Measurements from ENCODE around the gene H2BK1.

H2BK1 gene

GRCh38 chr7:151245360-151246101, 35.2 kb upstream of the H2BK1 start:
- DNase-seq (ENCODE audit: low read depth), result no peak

DNA sequence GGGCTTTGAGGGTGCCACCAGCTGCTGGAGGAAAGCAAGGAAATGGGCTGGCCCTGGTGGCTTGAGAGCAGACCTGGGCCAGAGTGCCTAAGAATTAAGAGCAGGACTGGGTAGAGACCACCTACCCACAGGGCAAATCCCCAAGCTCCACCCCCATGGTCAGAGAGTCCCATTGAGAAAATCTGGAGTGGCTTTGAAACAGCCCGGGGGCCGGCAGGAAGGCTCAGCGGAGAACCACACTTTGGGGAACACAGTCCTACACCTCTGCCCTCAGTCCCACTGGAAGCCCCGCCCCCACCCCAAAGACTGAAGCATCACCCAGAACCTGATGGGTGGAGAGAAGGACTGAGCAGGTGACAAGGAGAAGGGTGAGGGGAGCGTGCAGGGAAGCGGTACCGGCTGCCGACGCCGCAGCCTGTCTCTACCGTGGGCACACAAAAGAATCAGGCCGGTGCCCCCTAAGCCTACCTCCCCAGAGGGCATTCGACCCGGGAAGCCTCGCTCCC, 34.6 kb upstream of the H2BK1 start:
- DNase-seq (ENCODE audit: low read depth), result no peak

GRCh38 chr7:151244196-151244840, 34.0 kb upstream of the H2BK1 start:
- peak; percentile 54 for DNase-seq (ENCODE audit: low read depth)

DNA sequence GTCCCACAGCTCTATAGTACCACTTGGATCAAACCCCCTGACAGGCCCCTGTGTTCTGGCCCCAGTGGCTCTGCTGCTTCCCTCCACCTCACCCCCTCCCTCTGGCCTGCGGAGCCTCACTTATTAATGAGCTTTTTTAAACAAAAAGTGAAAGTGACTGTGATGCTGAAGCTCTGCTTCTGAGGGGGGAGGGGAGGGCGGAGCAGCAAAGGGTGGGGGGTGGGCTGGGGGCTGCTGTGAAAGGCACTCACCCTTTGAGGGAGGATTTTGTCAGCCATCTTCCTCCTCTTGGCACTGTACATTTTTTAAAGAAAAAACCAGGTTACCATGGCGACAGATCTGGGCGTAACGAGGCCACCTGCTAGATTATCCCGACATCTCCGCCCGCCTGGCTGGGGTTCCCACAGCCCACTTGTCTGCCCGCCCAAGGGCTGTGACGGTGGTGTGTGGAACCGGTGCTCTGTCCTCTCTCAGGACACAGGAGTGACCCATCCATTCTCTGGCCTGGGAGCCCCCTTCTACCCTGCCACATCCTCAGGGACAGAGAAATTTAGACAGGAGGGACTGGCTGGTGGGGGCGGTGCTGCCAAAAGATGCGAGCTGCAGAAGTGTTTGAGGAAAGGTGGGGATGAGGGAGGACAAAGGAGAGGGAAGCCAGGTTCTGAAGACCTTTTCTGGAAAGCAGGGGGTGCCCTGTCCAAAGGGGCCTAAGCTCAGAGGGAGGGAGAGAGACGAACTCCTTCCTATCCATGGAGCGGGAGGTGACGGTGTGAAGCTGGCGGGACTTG, 33.3 kb upstream of the H2BK1 start:
- no peak for DNase-seq (ENCODE audit: low read depth)

DNA sequence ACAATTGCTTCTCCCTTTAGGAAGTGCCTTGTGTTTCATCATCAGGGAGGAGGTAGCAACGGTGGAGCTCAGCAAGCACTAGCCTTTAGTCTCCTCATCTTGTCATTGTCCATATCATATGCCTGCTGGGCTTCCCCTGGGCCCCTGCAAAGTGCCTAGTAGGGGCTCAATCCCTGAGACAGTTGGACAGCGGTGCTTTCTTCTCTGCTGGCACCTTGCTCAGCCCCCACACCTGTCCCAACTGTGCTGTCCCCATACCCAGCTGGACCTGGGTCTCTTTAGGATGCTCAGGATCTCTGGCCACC, 32.7 kb upstream of the H2BK1 start:
- no peak for DNase-seq (ENCODE audit: low read depth)

DNA sequence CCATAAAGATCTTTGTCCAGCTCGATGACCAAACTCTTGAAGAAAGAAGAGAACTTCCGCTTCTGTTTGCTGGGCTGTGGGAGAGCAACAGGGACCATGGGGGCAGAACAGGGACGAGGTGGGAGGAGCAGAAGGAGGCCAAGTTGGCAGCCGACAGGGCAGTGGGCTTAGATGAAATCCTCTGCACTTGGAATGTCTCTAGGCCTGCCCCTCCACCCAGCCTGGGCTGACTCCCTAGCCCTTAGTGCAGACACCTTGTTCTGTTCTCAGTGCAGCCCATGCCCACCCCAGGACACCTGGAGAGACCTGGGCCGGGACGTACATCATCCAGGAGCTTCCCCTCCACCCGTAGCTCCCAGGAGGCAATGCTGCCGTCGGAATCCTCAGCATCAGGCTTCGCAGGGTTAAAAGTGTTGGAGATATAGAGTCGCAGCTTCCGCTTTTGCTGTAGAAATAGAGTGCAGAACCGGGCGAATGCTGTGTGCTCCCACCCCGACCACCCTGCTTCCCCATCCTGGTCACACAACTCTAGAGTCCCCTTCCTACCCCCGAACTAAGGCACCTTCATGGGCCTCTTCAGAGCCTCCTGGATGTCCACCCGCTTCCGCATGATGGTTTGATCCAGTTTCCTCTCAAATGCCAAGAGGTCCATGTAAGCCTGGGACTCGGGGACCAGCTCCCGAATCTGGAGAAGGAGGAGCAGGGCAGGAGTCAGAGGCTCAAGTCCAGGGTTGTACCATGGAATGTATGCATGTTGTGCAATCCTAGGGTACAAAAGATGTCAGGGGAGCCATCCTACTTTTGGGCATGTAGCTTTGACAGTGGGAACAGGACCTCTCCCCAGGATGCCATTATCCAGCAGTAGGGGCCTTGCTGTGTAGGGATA, 32.1 kb upstream of the H2BK1 start:
- DNase-seq (ENCODE audit: low read depth), result no peak

DNA sequence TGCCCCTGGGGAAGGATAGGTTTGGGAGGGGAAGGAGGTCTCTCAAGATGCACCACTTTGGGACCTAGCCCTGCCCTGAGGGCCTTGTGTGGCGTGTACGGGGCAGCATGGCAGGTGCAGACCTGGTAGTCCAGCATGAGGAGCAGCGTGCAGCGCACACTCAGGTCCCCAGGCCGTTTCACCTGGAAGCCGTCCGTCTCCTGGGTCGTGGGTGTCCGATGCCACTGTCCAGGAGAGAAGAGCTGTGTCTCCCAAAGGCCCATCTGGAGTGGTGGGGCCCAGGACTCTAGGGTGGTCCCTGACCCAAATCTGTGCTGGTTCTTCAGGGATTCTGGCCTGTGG, 31.4 kb upstream of the H2BK1 start:
- DNase-seq (ENCODE audit: low read depth), result no peak

DNA sequence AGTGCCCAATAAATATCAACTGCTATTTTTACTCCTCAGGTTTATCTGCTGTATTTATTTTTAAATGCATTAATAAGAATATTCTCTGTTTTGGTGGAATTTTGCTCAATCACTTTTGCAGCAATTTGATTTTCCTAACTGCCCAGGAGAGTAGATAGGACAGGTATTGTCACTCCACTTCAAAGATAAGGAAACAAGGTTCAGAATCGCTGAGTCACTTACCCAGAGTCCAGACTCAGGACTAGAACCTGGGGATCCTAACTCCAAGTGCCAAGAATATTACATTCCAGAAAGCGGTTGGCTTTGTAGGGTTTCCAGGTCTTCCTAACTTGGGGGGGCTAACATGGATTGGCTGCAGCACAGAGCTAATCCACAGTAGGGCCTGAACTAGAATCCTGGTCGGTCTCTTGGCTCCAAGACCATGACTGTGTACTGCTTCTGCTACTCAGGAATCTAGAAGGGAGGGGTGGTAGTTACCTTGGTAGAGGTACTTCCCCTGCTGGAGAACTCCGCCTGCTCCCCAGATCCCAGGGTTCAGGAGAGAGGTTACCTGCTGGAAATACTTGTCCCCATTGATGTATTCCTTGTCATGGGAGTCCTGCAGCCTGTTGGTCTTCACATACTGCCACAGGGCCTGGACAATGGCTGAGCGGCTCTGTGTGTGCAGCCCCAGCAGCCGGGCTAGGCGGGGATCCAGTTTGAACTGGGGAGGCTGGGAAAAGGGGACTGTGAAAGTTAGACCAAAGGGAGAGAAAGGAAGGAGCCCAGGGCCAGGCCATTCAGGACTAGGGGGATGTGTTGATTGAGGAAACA, 30.9 kb upstream of the H2BK1 start:
- DNase-seq (ENCODE audit: low read depth), result no peak

- DNase-seq (ENCODE audit: low read depth), result no peak
Observed at GRCh38 chr7:151240536-151240935, 30.2 kb upstream of the H2BK1 start.

DNA sequence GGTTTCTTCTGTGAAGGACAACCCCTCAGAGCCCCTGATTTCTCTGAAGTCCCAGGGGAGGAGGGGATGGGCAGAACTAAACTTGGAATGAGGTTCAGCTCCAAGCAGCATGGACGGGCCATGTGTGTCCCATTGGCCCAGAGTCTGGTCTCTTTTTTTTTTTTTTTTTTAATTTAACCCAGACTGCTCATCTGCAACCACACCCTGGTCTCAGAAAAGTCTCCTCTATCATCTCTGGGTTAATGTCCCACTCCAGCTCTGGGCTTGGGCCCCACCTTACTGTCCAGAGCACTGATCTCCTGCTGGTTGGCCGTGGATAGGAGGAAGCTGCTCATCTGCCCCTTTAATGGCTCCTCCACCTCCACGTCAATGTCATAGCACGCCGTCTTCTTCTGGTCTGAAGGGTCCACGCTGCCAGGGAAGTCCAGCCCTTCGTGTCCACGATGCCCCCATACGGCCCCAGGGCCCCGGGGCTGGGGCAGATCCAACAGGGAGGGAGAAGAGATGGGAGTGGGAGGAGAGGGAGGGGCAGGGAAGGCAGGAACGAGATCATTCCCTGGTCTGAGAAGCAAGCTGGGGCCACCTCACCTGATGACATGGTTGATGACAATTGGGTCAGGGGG, 29.7 kb upstream of the H2BK1 start:
- no peak for DNase-seq (ENCODE audit: low read depth)

DNA sequence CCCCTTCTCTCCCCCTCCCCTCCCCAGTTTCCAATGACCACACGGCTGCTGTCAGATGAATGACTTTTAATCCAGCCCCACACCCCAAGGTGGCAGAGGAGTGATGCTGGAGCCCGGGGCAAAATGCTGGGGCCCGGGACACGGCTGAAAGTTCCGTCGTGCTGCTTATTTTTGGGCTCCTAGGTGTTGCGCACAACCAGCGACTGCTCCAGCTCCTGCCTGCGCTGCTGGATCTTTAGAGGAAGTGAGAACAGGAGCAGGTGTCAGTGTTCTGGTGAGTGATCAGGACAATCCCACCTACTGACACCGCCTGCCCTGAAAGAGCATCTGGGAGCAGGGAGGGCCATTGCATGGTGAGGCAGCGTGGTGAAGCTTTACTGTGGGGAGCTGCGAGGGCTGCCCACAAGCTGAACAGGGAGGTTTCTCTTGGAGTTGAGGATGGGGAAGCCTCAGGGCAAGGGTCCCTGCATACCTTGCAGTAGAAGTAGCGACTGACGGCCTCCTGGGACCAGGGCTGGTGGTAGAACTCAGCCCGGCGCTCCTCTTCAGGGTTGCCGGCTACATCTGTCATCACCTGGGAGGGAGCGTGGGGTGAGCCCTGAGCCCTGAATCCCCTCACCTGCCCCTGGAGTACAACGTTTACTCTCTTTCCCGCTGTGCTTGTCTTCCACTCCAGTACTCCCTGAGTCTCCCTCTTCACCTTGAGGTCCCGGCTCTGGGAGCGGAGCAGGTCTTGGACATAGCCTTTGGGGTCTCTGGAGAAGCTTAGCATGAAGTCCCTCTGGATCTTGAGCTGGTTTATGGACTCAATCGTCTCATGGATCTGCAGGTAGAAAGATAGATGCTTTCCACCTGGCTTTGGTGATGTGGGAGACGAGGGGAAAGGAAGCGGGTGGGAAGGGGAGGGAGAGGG, 28.9 kb upstream of the H2BK1 start:
- DNase-seq (ENCODE audit: low read depth), result no peak

DNA sequence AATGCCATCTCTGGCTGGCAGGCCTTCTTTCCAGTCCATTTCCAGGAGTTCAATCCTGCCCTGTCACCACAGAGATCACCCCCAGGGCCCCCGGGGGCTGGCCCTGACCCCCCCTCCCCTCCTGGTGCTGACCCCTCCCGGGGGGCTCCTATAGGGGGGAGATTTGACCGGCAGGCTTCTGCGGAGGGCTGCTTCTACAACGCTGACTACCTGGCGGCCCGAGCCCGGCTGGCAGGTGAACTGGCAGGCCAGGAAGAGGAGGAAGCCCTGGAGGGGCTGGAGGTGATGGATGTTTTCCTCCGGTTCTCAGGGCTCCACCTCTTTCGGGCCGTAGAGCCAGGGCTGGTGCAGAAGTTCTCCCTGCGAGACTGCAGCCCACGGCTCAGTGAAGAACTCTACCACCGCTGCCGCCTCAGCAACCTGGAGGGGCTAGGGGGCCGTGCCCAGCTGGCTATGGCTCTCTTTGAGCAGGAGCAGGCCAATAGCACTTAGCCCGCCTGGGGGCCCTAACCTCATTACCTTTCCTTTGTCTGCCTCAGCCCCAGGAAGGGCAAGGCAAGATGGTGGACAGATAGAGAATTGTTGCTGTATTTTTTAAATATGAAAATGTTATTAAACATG, 28.0 kb upstream of the H2BK1 start:
- no peak for DNase-seq (ENCODE audit: low read depth)

DNA sequence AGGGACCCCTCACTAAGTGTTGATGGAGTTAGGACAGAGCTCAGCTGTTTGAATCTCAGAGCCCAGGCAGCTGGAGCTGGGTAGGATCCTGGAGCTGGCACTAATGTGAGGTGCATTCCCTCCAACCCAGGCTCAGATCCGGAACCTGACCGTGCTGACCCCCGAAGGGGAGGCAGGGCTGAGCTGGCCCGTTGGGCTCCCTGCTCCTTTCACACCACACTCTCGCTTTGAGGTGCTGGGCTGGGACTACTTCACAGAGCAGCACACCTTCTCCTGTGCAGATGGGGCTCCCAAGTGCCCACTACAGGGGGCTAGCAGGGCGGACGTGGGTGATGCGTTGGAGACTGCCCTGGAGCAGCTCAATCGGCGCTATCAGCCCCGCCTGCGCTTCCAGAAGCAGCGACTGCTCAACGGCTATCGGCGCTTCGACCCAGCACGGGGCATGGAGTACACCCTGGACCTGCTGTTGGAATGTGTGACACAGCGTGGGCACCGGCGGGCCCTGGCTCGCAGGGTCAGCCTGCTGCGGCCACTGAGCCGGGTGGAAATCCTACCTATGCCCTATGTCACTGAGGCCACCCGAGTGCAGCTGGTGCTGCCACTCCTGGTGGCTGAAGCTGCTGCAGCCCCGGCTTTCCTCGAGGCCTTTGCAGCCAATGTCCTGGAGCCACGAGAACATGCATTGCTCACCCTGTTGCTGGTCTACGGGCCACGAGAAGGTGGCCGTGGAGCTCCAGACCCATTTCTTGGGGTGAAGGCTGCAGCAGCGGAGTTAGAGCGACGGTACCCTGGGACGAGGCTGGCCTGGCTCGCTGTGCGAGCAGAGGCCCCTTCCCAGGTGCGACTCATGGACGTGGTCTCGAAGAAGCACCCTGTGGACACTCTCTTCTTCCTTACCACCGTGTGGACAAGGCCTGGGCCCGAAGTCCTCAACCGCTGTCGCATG, 27.2 kb upstream of the H2BK1 start:
- DNase-seq (ENCODE audit: low read depth), result no peak

DNA sequence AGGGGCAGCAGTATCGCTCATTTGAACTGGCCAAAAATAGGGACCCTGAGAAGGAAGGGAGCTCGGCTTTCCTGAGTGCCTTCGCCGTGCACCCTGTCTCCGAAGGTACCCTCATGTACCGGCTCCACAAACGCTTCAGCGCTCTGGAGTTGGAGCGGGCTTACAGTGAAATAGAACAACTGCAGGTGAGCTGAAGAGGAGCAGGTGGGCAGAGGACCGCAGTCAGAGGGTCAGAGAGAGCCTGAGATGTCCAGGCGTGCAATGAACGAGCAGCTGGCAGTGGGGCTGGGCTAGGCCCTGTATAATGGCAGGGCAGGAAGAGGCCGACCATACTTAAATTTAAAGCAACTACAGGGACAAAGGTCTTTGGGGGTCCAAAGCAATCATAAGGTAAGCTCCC, 26.1 kb upstream of the H2BK1 start:
- no peak for DNase-seq (ENCODE audit: low read depth)

DNA sequence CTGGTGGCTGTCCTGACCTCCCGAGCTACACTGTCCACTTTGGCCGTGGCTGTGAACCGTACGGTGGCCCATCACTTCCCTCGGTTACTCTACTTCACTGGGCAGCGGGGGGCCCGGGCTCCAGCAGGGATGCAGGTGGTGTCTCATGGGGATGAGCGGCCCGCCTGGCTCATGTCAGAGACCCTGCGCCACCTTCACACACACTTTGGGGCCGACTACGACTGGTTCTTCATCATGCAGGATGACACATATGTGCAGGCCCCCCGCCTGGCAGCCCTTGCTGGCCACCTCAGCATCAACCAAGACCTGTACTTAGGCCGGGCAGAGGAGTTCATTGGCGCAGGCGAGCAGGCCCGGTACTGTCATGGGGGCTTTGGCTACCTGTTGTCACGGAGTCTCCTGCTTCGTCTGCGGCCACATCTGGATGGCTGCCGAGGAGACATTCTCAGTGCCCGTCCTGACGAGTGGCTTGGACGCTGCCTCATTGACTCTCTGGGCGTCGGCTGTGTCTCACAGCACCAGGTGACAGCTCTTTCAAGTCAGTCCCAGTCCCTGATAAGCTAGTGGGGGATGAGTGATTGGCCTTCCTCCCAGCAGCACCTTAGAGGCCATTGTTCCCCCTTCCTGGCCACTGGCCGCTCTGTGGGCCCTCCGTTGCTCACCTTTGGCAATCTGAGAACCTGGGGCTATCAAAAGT, 25.0 kb upstream of the H2BK1 start:
- no peak for DNase-seq (ENCODE audit: low read depth)

DNA sequence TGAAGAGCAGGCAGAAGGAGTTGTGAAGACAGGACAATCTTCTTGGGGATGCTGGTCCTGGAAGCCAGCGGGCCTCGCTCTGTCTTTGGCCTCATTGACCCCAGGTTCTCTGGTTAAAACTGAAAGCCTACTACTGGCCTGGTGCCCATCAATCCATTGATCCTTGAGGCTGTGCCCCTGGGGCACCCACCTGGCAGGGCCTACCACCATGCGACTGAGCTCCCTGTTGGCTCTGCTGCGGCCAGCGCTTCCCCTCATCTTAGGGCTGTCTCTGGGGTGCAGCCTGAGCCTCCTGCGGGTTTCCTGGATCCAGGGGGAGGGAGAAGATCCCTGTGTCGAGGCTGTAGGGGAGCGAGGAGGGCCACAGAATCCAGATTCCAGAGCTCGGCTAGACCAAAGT, 23.5 kb upstream of the H2BK1 start:
- no peak for DNase-seq (ENCODE audit: low read depth)

DNA sequence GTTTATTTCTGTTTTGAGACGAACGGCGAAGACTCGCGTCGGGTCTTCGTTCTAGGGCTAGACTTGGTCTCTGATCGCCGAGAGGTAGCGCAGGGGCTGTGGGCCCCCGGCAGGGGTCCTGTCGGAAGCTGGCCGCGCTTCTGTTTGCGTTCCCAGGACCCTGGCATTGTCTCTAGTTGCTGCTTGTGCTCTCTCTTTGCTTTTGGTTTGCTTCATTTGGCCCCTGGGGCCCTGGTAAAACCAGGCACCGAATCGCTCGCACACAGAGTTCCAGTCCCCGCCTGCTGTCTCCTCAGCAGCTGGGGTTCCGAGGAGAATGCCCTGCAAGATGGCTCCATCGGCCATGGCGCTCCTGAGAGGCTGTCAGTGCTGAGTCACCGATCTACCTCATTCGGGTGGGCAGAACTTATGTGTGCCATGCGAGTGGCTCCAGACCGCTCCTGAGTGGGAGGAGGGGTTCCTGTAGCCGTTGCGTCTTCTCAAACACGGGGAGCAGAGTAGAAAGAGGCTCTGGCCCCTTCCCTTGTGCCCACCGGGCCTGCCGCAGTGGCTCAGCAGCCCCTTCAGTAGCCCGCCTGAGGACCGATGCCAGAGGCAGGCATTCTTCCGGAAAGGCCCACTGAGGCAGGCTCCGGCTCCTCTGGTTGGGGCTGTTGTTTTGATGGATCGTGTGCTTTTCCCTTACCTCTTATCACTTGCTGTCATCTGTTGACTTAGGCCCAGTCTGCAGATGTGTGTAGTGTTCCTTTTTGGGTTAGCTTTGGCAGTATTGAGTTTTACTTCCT, 22.8 kb upstream of the H2BK1 start:
- DNase-seq (ENCODE audit: low read depth), result peak; percentile 87
